ENCODE data around the gene LYSMD2.

LYSMD2 gene

GRCh38 chr15:51751697-51752683, 14.5 kb upstream of the LYSMD2 start:
- DNase-seq, result peak in 20 of 56 donors; percentile 17 to 71 (median 40)

GRCh38 chr15:51750792-51751696, 13.6 kb upstream of the LYSMD2 start, which contains the start of gene TMOD2:
Gene TMOD2 (plus strand): TSS chr15:51751597. CDS start chr15:51766442, 14,845 bp downstream.
- peak in 42 of 56 donors; percentile 16 to 80 (median 52) for DNase-seq

GRCh38 chr15:51750186-51750585, 12.7 kb upstream of the LYSMD2 start:
- DNase-seq, result no peak

- DNase-seq, result no peak
Observed at GRCh38 chr15:51749307-51749706, 11.9 kb upstream of the LYSMD2 start.

GRCh38 chr15:51739061-51739712, 1.7 kb upstream of the LYSMD2 start:
- DNase-seq, result no peak

GRCh38 chr15:51738553-51738952, 1.1 kb upstream of the LYSMD2 start:
- no peak for DNase-seq

GRCh38 chr15:51736751-51737521, 519 bp downstream of the LYSMD2 start:
- peak in 31 of 56 donors; percentile 19 to 76 (median 57) for DNase-seq

- DNase-seq, result no peak
Observed at GRCh38 chr15:51736069-51736468, 1.4 kb downstream of the LYSMD2 start.

GRCh38 chr15:51735228-51736010, 2.0 kb downstream of the LYSMD2 start:
- peak in 1 of 56 donors; percentile 12 for DNase-seq

GRCh38 chr15:51732646-51733045, 4.8 kb downstream of the LYSMD2 start:
- DNase-seq, result no peak

- peak in 2 of 56 donors; percentile 21 to 52 for DNase-seq
Observed at GRCh38 chr15:51731549-51732267, 5.7 kb downstream of the LYSMD2 start.

GRCh38 chr15:51727141-51727897, 10.1 kb downstream of the LYSMD2 start:
- no peak for DNase-seq

GRCh38 chr15:51726302-51727073, 11.0 kb downstream of the LYSMD2 start:
- peak in 1 of 56 donors; percentile 20 for DNase-seq

- DNase-seq, result no peak
Observed at GRCh38 chr15:51724673-51725072, 12.8 kb downstream of the LYSMD2 start.

- DNase-seq, result no peak
Observed at GRCh38 chr15:51724199-51724598, 13.3 kb downstream of the LYSMD2 start.

GRCh38 chr15:51721199-51721960, 16.1 kb downstream of the LYSMD2 start:
- no peak for DNase-seq
